Osteocyte (in vitro differentiated cells): Measurements from ENCODE around the gene PRSS36. TPM values are rescaled to one million over a fixed set of nuclear protein-coding genes. Genes with fewer than 3 reads are reported as not detected.

Experiments used
- DNase-seq: peaks from one replicate; pipeline ENCODE4 v3.0.0; 2021; ENCODE audit warnings: mixed read lengths; ENCODE audit not compliant: unreplicated experiment; ENCODE audit errors: extremely low spot score
- H3K27ac Mint-ChIP-seq: one replicate; pipeline ENCODE4 v1.8.0; 2021; ENCODE audit warnings: mild to moderate bottlenecking, mixed read lengths; ENCODE audit not compliant: unreplicated experiment
- H3K27me3 Mint-ChIP-seq: one replicate; pipeline ENCODE4 v1.8.0; 2021; ENCODE audit warnings: mixed read lengths; ENCODE audit not compliant: unreplicated experiment
- H3K36me3 Mint-ChIP-seq: one replicate; pipeline ENCODE4 v1.8.0; 2021; ENCODE audit warnings: mixed read lengths; ENCODE audit not compliant: unreplicated experiment
- H3K4me1 Mint-ChIP-seq: one replicate; pipeline ENCODE4 v1.8.0; 2021; ENCODE audit warnings: mixed read lengths; ENCODE audit not compliant: unreplicated experiment
- H3K4me3 Mint-ChIP-seq: one replicate; pipeline ENCODE4 v1.8.0; 2021; ENCODE audit warnings: mild to moderate bottlenecking, moderate library complexity, mixed read lengths; ENCODE audit not compliant: unreplicated experiment
- H3K9me3 Mint-ChIP-seq: one replicate; pipeline ENCODE4 v1.8.0; 2021; ENCODE audit warnings: mixed read lengths; ENCODE audit not compliant: unreplicated experiment
- CTCF ChIP-seq: fragments of 200-600 bp; sonication (generic); IDR thresholded peaks from 2 replicates; pipeline ENCODE4 v1.5.0; 2021; ENCODE audit warnings: antibody characterized with exemption, mild to moderate bottlenecking, moderate library complexity
- total RNA-seq: library from RNA; stranded (reverse); gene quantifications from 2 replicates; pipeline ENCODE4 v1.2.1, GENCODE V29; 2021

Gene PRSS36
- total RNA-seq, 1 donor from 2014 or later = 0.67 TPM

GRCh38 chr16:31118223-31119155, 31.4 kb downstream of the PRSS36 start:
- no peak for DNase-seq
- TF ChIP-seq CTCF = no peak
- peaks cover 13% of the 10 kb centered on the region for H3K4me1 Mint-ChIP-seq
- no peaks in the 10 kb centered on the region for H3K9me3 Mint-ChIP-seq
- H3K36me3 Mint-ChIP-seq = peaks cover 15% of the 10 kb centered on the region
- H3K27ac Mint-ChIP-seq = peak overlapping the region; percentile 98
- peak overlapping the region; percentile 91 for H3K4me3 Mint-ChIP-seq
- H3K27me3 Mint-ChIP-seq = no peaks in the 10 kb centered on the region

GRCh38 chr16:31117384-31118222, 32.3 kb downstream of the PRSS36 start, which contains the start of gene KAT8:
Gene KAT8, plus strand, starts transcription at chr16:31117664. Its CDS starts 18 bp downstream, at chr16:31117682.
- Mint-ChIP-seq H3K9me3 (no peaks in the 10 kb centered on the region), H3K4me3 (peak within 1 kb of the TSS; percentile 91), H3K27me3 (no peaks in the 10 kb centered on the region), H3K27ac (peak within 1 kb of the TSS; percentile 98), H3K4me1 (peaks cover 13% of the 10 kb centered on the region), H3K36me3 (peaks cover 15% of the 10 kb centered on the region)
- peak; percentile 99 for DNase-seq
- no peak for TF ChIP-seq CTCF

- no peaks in the 10 kb centered on the region for H3K27me3 Mint-ChIP-seq
- H3K9me3 Mint-ChIP-seq = no peaks in the 10 kb centered on the region
- peaks cover 11% of the 10 kb centered on the region for H3K36me3 Mint-ChIP-seq
- no peak for DNase-seq
- no peak for TF ChIP-seq CTCF
- H3K27ac Mint-ChIP-seq = no peak overlapping the region
- H3K4me3 Mint-ChIP-seq = no peak overlapping the region
- peaks cover 19% of the 10 kb centered on the region for H3K4me1 Mint-ChIP-seq
Observed at GRCh38 chr16:31114468-31114867, 35.4 kb downstream of the PRSS36 start.

GRCh38 chr16:31113121-31114120, 36.4 kb downstream of the PRSS36 start:
- Mint-ChIP-seq H3K27ac (no peak overlapping the region), H3K36me3 (peaks cover 9% of the 10 kb centered on the region), H3K27me3 (no peaks in the 10 kb centered on the region), H3K4me3 (no peak overlapping the region), H3K4me1 (peaks cover 17% of the 10 kb centered on the region), H3K9me3 (no peaks in the 10 kb centered on the region)
- no peak for DNase-seq
- TF ChIP-seq CTCF = no peak
